Measurements from ENCODE around the gene LECT2. TPM values are rescaled to one million over a fixed set of nuclear protein-coding genes. Genes with fewer than 3 reads are reported as not detected.

Gene LECT2
- total and polyA plus RNA-seq, 4 donors: not detected

DNA sequence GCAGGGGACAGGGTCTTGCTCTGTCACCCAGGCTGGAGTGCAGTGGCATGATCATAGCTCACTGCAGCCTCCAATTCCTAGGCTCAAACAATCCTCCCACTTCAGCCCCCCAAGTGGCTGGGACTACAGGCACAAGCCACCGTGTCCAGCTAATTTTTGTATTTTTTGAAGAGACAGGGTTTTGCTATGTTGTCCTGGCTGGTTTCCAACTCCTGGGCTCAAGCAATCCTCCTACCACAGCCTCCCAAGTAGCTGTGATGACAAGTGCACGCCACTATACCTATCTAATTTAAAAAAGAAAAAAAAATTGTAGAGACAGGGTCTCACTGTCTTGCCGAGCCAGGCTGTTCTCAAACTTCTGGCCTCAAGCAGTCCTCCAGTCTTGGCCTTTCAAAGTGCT, 31.6 kb upstream of the LECT2 start:
- H3K27ac ChIP-seq (ENCODE audit: low read depth in 1 of 2, low read length in 2 of 2): peak overlapping the region; percentile 64 to 82

GRCh38 chr5:135985951-135986350, 31.2 kb upstream of the LECT2 start:
- Histone ChIP-seq H3K9me3 (ENCODE audit: control insufficient read depth, low read length) (no peaks in the 10 kb centered on the region), H3K27me3 (ENCODE audit: control insufficient read depth in 1 of 2, insufficient read depth in 2 of 2, low read length in 1 of 2) (no peaks in the 10 kb centered on the region), H3K36me3 (ENCODE audit: control insufficient read depth in 1 of 2, insufficient read depth in 2 of 2, low read length in 1 of 2) (no peaks in the 10 kb centered on the region), H3K4me3 (ENCODE audit: low read length in 2 of 2) (no peak overlapping the region), H3K27ac (ENCODE audit: low read depth in 1 of 2, low read length in 2 of 2) (peak overlapping the region; percentile 78 to 82), H3K4me1 (ENCODE audit: control insufficient read depth in 1 of 2, insufficient read depth in 2 of 2, low read length in 2 of 2) (peaks cover 7 to 12% of the 10 kb centered on the region in 2 donors)
- no peak for ATAC-seq (ENCODE audit: low FRiP score)
- WGBS, 2 donors: 75 to 92% methylated on average over 1 of the region's 1 CpG
- intact Hi-C loops (cut with DNase I): loop anchor here in 1 of 2 donors (2.0 kb wide), 2 partner anchors 31 to 73 kb away; no protein-coding TSS in a partner anchor
- no peak for DNase-seq

More for the DNA sequence above, 31.6 kb upstream of the LECT2 start:
- no peaks in the 10 kb centered on the region for H3K27me3 ChIP-seq (ENCODE audit: control insufficient read depth in 1 of 2, insufficient read depth in 2 of 2, low read length in 1 of 2)
- no peaks in the 10 kb centered on the region for H3K36me3 ChIP-seq (ENCODE audit: control insufficient read depth in 1 of 2, insufficient read depth in 2 of 2, low read length in 1 of 2)
- no peaks in the 10 kb centered on the region for H3K9me3 ChIP-seq (ENCODE audit: control insufficient read depth, low read length)
- peak; percentile 36 for ATAC-seq (ENCODE audit: low FRiP score)
- H3K4me3 ChIP-seq (ENCODE audit: low read length in 2 of 2): no peak overlapping the region
- intact Hi-C loops (cut with DNase I): loop anchor here in 1 of 2 donors (2.0 kb wide), 2 partner anchors 30 to 72 kb away; no protein-coding TSS in a partner anchor
- DNase-seq: no peak
- H3K4me1 ChIP-seq (ENCODE audit: control insufficient read depth in 1 of 2, insufficient read depth in 2 of 2, low read length in 2 of 2): peaks cover 7 to 12% of the 10 kb centered on the region in 2 donors
- 21 to 25% methylated on average over 3 of the region's 3 CpGs for WGBS, 2 donors

DNA sequence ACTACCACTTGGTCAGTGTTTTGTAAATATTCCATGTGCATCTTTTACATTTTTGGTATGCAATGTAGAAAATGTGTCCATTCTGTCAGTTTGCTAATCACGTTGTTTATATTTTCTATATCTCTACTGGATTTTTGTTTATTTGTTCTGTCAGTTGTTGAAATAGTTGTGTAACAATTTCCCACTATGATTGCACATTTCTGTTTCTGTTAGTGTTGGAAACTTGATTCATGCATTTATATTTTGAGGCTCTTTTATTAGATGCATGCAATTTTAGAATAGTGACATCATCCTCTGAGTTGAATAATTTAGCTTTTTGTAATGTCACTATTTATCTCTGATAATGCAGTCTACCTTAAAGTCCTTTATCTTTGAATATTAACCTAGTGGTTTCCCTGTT, 25.8 kb upstream of the LECT2 start:
- no peaks in the 10 kb centered on the region for H3K9me3 ChIP-seq (ENCODE audit: control insufficient read depth, low read length)
- 14 to 42% methylated on average over 1 of the region's 1 CpG for WGBS, 2 donors
- H3K27ac ChIP-seq (ENCODE audit: low read depth in 1 of 2, low read length in 2 of 2): no peak overlapping the region
- H3K4me3 ChIP-seq (ENCODE audit: low read length in 2 of 2): no peak overlapping the region
- H3K4me1 ChIP-seq (ENCODE audit: control insufficient read depth in 1 of 2, insufficient read depth in 2 of 2, low read length in 2 of 2): peaks cover 0 to 8% of the 10 kb centered on the region in 2 donors
- intact Hi-C loops (cut with DNase I): no loop called here
- no peaks in the 10 kb centered on the region for H3K36me3 ChIP-seq (ENCODE audit: control insufficient read depth in 1 of 2, insufficient read depth in 2 of 2, low read length in 1 of 2)
- ATAC-seq (ENCODE audit: low FRiP score): no peak
- DNase-seq: no peak
- H3K27me3 ChIP-seq (ENCODE audit: control insufficient read depth in 1 of 2, insufficient read depth in 2 of 2, low read length in 1 of 2): no peaks in the 10 kb centered on the region

DNA sequence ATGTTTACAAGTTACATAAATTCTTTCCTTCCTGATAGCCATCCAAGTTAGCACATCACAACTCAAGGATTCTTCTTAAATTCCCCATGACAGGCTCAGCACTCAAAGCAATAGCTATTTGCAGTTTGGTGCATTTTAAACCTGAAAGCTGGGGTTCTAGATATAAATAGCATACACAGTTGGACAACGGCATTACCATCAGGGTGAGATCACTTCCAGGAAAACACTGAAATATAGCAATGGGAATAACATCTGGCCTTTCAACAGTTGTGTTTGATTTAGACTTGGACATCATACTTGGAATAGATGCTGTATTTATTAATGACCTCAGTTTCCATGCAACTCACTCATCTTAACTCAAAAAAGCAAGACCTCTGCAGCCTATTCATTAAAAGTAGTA, 24.7 kb upstream of the LECT2 start:
- peaks cover 0 to 8% of the 10 kb centered on the region in 2 donors for H3K4me1 ChIP-seq (ENCODE audit: control insufficient read depth in 1 of 2, insufficient read depth in 2 of 2, low read length in 2 of 2)
- H3K27ac ChIP-seq (ENCODE audit: low read depth in 1 of 2, low read length in 2 of 2): no peak overlapping the region
- 0 to 4% methylated on average over 1 of the region's 1 CpG for WGBS, 2 donors
- ATAC-seq (ENCODE audit: low FRiP score) (peak; percentile 76), DNase-seq (no peak)
- no peak overlapping the region for H3K4me3 ChIP-seq (ENCODE audit: low read length in 2 of 2)
- intact Hi-C loops (cut with DNase I): no loop called here
- no peaks in the 10 kb centered on the region for H3K36me3 ChIP-seq (ENCODE audit: control insufficient read depth in 1 of 2, insufficient read depth in 2 of 2, low read length in 1 of 2)
- no peaks in the 10 kb centered on the region for H3K27me3 ChIP-seq (ENCODE audit: control insufficient read depth in 1 of 2, insufficient read depth in 2 of 2, low read length in 1 of 2)
- no peaks in the 10 kb centered on the region for H3K9me3 ChIP-seq (ENCODE audit: control insufficient read depth, low read length)

DNA sequence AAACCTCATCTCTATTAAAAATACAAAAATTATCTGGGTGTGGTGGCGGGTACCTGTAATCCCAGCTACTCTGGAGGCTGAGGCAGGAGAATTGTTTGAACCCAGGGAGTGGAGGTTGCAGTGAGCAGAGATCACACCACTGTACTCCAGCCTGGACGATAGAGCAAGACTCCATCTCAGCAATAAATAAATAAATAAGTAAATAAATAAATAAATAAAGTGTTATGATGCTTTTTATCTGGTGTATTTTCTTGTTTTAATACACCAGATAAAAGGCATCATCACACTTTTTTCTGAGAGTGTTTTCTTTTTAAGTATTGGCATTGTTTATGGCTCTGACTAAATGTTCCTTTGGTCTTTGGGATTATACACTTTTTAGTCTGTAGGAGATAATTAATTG, 24.2 kb upstream of the LECT2 start:
- H3K9me3 ChIP-seq (ENCODE audit: control insufficient read depth, low read length): no peaks in the 10 kb centered on the region
- intact Hi-C loops (cut with DNase I): no loop called here
- H3K27me3 ChIP-seq (ENCODE audit: control insufficient read depth in 1 of 2, insufficient read depth in 2 of 2, low read length in 1 of 2): no peaks in the 10 kb centered on the region
- DNase-seq: no peak
- no peaks in the 10 kb centered on the region for H3K36me3 ChIP-seq (ENCODE audit: control insufficient read depth in 1 of 2, insufficient read depth in 2 of 2, low read length in 1 of 2)
- no peak for ATAC-seq (ENCODE audit: low FRiP score)
- H3K4me3 ChIP-seq (ENCODE audit: low read length in 2 of 2): no peak overlapping the region
- WGBS, 2 donors: 88 to 89% methylated on average over 2 of the region's 2 CpGs
- no peak overlapping the region for H3K27ac ChIP-seq (ENCODE audit: low read depth in 1 of 2, low read length in 2 of 2)
- H3K4me1 ChIP-seq (ENCODE audit: control insufficient read depth in 1 of 2, insufficient read depth in 2 of 2, low read length in 2 of 2): peaks cover 0 to 8% of the 10 kb centered on the region in 2 donors

DNA sequence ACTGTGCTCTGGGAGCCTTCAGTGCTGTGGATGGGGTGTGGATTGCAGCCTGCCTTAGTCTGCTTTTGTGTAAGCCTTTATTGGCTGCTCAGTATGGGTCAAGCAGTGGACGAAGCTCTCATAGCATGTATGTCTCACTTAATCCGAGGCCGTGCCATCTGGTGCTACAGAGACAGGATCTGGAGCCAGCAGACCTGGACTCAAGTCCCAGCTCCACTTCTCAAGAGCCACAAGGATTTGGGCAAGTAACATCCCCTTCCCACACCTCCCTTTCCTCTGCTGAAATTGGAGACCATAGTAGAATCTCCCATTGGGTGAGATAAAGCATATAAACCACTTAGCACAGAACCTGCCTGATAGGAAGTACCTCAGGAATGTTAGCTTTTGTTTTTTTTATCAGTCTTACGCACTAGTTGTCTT, 23.4 kb upstream of the LECT2 start:
- no peak overlapping the region for H3K4me3 ChIP-seq (ENCODE audit: low read length in 2 of 2)
- H3K4me1 ChIP-seq (ENCODE audit: control insufficient read depth in 1 of 2, insufficient read depth in 2 of 2, low read length in 2 of 2): peaks cover 0 to 8% of the 10 kb centered on the region in 2 donors
- intact Hi-C loops (cut with DNase I): no loop called here
- no peaks in the 10 kb centered on the region for H3K27me3 ChIP-seq (ENCODE audit: control insufficient read depth in 1 of 2, insufficient read depth in 2 of 2, low read length in 1 of 2)
- 58 to 68% methylated on average over 4 of the region's 4 CpGs for WGBS, 2 donors
- H3K27ac ChIP-seq (ENCODE audit: low read depth in 1 of 2, low read length in 2 of 2): peak overlapping the region in 1 of 2 donors; percentile 17
- no peaks in the 10 kb centered on the region for H3K9me3 ChIP-seq (ENCODE audit: control insufficient read depth, low read length)
- DNase-seq (no peak), ATAC-seq (ENCODE audit: low FRiP score) (no peak)
- H3K36me3 ChIP-seq (ENCODE audit: control insufficient read depth in 1 of 2, insufficient read depth in 2 of 2, low read length in 1 of 2): no peaks in the 10 kb centered on the region

- H3K4me1 ChIP-seq (ENCODE audit: control insufficient read depth in 1 of 2, insufficient read depth in 2 of 2, low read length in 2 of 2): peaks cover 0 to 8% of the 10 kb centered on the region in 2 donors
Measured at GRCh38 chr5:135977375-135977928, 22.7 kb upstream of the LECT2 start.

GRCh38 chr5:135976216-135976615, 21.4 kb upstream of the LECT2 start:
- intact Hi-C loops (cut with DNase I): no loop called here
- no peaks in the 10 kb centered on the region for H3K9me3 ChIP-seq (ENCODE audit: control insufficient read depth, low read length)
- DNase-seq (no peak), ATAC-seq (ENCODE audit: low FRiP score) (no peak)
- H3K27me3 ChIP-seq (ENCODE audit: control insufficient read depth in 1 of 2, insufficient read depth in 2 of 2, low read length in 1 of 2): no peaks in the 10 kb centered on the region
- no peak overlapping the region for H3K4me3 ChIP-seq (ENCODE audit: low read length in 2 of 2)
- no peak overlapping the region for H3K27ac ChIP-seq (ENCODE audit: low read depth in 1 of 2, low read length in 2 of 2)
- H3K36me3 ChIP-seq (ENCODE audit: control insufficient read depth in 1 of 2, insufficient read depth in 2 of 2, low read length in 1 of 2): no peaks in the 10 kb centered on the region
- WGBS, 2 donors: 96 to 97% methylated on average over 7 of the region's 7 CpGs
- peaks cover 0 to 8% of the 10 kb centered on the region in 2 donors for H3K4me1 ChIP-seq (ENCODE audit: control insufficient read depth in 1 of 2, insufficient read depth in 2 of 2, low read length in 2 of 2)

More at GRCh38 chr5:135977375-135977928, 22.7 kb upstream of the LECT2 start:
- Histone ChIP-seq H3K27ac (ENCODE audit: low read depth in 1 of 2, low read length in 2 of 2) (no peak overlapping the region), H3K36me3 (ENCODE audit: control insufficient read depth in 1 of 2, insufficient read depth in 2 of 2, low read length in 1 of 2) (no peaks in the 10 kb centered on the region), H3K27me3 (ENCODE audit: control insufficient read depth in 1 of 2, insufficient read depth in 2 of 2, low read length in 1 of 2) (no peaks in the 10 kb centered on the region), H3K9me3 (ENCODE audit: control insufficient read depth, low read length) (no peaks in the 10 kb centered on the region), H3K4me3 (ENCODE audit: low read length in 2 of 2) (no peak overlapping the region)
- intact Hi-C loops (cut with DNase I): no loop called here
- peak; percentile 61 for ATAC-seq (ENCODE audit: low FRiP score)
- peak; percentile 86 to 90 for DNase-seq
- 51 to 58% methylated on average over 17 of the region's 17 CpGs for WGBS, 2 donors

GRCh38 chr5:135975122-135975521, 20.3 kb upstream of the LECT2 start:
- no peak overlapping the region for H3K27ac ChIP-seq (ENCODE audit: low read depth in 1 of 2, low read length in 2 of 2)
- no peaks in the 10 kb centered on the region for H3K9me3 ChIP-seq (ENCODE audit: control insufficient read depth, low read length)
- ATAC-seq (ENCODE audit: low FRiP score) (no peak), DNase-seq (no peak)
- intact Hi-C loops (cut with DNase I): no loop called here
- 98% methylated on average over 4 of the region's 4 CpGs for WGBS, 2 donors
- H3K36me3 ChIP-seq (ENCODE audit: control insufficient read depth in 1 of 2, insufficient read depth in 2 of 2, low read length in 1 of 2): no peaks in the 10 kb centered on the region
- H3K4me3 ChIP-seq (ENCODE audit: low read length in 2 of 2): no peak overlapping the region
- H3K4me1 ChIP-seq (ENCODE audit: control insufficient read depth in 1 of 2, insufficient read depth in 2 of 2, low read length in 2 of 2): peaks cover 0 to 5% of the 10 kb centered on the region in 2 donors
- H3K27me3 ChIP-seq (ENCODE audit: control insufficient read depth in 1 of 2, insufficient read depth in 2 of 2, low read length in 1 of 2): no peaks in the 10 kb centered on the region
